Hair follicular keratinocyte (primary cell): Measurements from ENCODE around the gene LRRC66. TPM values are rescaled to one million over a fixed set of nuclear protein-coding genes. Genes with fewer than 3 reads are reported as not detected.

Experiments
- total RNA-seq: library from RNA; depleted of rRNA; stranded (reverse); fragments of >200 nt; gene quantifications from 2 replicates; pipeline ENCODE4 v1.2.3, GENCODE V29; 2015

Gene LRRC66
- 0.04 and 0.08 TPM in 2 replicates for total RNA-seq

GRCh38 chr4:52019936-52020657, at the start of gene LRRC66:
Gene LRRC66 (minus strand): TSS chr4:52020363. CDS start chr4:52017613, 2,750 bp downstream.

GRCh38 chr4:52051213-52051614, 31.1 kb upstream of the LRRC66 start, which contains the start of gene SPATA18:
Gene SPATA18 (plus strand): TSS chr4:52051304. CDS start chr4:52051705, 401 bp downstream.

GRCh38 chr4:52038103-52038912, 18.1 kb upstream of the LRRC66 start, which contains the start of gene SGCB:
Gene SGCB (minus strand): TSS chr4:52038299. CDS start chr4:52038259, 40 bp downstream.

Other genes starting within 250 kb of the LRRC66 start
- 10.9 and 19.0 TPM in 2 replicates for gene DCUN1D4, start 177.2 kb downstream of the LRRC66 start, total RNA-seq
- gene SGCB, start 17.9 kb upstream of the LRRC66 start, total RNA-seq = 9.0 and 18.1 TPM in 2 replicates
- gene SPATA18, start 30.9 kb upstream of the LRRC66 start, total RNA-seq = 5.4 and 7.0 TPM in 2 replicates